Kidney capillary endothelial cell (primary cell): Measurements from ENCODE around the gene PTPRN2.
"Not testable (repeated sequence)": the region's sequence is repeated elsewhere in the genome, so short reads cannot be mapped to it uniquely, and the experiment has no call there.

Experiments
- DNase-seq: peaks from one replicate; pipeline ENCODE4 v3.0.0-alpha.2; 2018; ENCODE audit warnings: low spot score

The PTPRN2 gene

DNA sequence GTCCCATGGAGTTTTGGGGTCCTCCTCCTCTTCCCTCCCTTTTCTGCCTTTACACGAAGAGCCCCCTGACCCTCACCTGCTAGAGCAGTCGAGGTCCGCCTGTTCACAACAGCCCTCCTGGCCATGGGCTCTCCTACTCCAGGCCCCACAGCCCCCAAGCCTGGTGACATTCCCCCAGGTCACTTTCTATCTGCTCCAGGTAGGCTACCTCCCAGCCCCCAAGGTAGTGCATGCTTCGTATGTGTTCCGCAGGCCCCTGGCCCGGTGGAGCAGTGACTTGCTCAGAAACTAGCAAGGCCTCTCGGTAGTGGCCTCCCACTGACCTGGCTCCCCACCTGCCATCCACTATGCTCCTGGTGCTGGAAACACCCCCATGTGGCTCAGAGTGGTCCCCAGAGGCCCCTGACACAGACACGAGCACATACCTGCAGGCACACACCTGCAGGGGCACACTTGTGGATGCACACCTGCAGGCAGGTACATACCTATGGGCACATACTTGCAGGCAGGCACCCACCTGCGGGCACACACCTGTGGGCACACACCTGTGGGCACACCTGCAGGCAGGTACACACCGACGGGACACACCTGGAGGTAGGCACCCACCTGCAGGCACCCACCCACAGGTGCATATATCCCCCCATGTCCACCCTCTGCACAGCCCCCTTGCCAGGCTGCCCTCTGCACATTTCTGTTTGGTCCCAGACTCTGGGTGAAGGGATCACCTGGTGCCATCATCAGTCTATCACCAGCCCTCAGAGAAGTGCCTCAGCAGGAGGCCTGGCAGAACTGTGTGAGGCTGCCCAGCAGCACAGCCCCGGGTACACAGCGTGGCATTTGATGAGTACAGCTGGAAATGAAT lies 322.5 kb downstream of the PTPRN2 start:
- DNase-seq = no peak

DNA sequence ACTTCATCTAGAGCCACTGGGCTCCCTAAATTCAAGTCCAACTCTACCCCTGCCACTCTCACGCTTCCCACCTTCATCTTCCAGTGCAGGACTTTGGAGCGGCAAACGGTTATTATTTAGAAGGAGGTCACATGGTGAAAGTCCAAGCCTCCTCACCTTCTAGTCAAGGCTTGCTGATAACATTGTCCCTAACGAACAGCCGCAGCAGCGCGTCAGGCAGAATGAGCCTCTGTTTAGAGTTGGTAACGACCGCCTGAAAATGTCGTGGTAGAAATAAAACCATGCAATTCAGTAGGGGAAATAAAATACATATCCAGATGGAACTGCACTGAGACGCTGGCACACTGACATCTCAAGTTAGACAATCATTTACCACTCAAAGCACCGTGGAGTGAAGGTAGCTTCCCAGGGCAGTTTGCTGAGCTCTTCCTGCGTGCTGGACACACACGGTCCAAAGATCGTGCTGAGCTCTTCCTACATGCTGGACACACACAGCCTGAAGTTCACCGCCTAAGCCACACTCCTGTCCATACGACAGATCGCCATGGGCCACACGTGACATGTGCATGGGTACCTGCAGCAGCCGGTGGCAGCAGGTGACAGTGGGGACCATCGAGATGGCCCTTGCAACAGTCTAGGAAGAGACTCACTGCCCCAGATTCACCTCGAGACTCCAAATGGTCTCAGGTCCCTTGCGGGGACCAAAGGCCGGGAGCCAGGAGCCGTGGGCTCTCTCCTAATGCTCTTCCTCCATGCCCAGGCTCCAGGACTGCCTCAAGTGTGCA lies 323.5 kb downstream of the PTPRN2 start:
- no peak for DNase-seq

DNA sequence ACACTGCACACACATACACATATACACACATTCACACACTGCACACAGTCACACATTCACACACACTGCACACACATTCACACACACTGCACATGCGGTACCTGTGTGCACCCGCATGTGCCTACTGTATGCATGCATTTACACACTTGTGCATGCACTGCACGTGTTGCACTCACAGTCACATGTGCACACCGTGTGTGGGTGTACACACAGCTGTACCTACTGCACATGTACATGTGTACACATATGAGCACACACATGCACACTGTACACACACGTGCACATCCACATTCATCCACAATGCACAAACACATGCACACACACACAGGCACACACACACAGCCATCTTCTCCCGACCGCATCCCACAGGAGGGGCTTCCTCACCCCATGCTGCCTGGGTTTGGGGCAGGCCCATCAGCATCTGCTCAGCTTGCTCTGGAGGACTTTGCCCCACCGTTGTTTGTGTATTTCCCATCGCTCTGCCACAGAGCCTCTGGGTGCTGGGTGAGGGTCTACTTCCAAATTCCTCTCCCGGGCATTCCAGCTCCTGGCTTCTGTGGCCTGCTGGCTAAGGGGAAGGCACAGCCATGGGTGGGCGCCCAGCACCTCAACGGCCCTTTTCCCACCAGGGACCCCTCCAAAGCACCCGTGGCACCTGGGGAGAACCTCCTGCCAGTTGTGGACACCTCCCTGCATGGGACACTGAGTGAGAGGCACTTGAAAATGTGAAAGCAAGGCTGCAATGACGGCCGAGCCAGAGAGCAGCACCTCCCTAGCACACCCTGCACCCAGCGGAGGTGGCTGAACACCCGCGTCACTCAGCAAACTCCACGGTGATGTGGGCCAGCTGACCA lies 324.3 kb downstream of the PTPRN2 start:
- no peak for DNase-seq

DNA sequence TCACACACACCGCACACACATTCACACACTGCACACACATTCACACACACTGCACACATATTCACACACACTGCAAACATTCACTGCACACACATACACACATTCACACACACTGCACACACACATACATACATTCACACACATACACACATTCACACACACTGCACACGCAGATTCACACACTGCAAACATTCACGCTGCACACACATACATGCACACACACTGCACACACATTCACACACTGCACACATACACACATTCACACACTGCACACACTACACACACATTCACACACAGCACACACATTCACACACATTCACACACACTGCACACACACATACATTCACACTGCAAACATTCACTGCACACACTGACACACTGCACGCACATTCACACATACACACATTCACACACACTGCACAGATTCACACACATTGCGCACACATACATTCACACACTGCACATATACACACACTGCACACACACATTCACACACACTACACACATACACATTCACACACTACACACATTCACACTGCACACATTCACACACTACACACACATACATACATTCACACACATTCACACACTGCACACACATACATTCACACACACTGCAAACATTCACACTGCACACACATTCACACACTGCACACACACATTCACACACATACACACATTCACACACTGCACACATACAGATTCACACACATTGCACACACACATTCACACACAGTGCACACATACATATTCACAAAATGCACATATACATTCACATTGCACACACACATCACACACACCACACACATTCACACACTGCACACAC lies 325.1 kb downstream of the PTPRN2 start:
- no peak for DNase-seq

DNA sequence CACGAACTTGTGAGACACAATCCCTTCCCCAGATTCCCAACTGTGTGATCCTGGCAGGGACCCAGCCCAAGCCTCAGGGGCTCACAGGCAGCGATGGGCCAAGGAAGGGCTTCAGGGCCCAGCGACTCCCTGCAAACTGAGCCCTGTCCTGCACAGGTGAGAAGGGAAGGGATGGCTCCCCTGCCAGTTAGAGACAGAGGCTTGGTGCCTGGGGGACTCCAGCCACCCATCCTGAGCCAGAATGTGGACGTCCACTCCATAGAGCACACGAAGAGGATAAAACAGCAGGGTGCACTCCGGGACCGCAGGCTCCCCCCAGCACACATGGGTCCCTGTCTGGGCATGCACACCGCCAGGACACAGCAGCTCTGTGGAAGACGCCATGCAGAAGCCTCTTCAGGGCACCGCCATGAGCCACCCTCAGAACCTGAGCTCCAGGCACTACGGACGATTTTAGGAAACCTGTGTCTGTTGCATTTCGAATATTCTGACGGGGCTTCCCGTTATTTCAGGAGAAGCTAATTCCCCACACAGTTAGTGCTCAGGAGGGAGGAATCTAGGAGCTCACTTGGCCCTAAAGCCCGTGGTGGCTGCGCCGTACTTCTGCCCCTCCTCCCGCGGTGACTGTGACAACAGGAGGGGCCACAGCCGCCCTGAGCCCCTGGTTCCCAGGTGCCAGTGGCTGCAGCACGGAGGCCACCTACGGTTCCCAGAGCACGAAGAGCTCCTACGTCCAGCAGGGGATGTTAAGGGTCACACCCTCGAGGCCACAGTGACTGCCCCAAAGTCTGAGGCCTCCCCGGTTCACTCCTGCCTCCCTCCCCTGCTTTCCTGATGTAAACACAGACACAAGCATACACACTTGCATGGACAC lies 326.0 kb downstream of the PTPRN2 start:
- DNase-seq = no peak

DNA sequence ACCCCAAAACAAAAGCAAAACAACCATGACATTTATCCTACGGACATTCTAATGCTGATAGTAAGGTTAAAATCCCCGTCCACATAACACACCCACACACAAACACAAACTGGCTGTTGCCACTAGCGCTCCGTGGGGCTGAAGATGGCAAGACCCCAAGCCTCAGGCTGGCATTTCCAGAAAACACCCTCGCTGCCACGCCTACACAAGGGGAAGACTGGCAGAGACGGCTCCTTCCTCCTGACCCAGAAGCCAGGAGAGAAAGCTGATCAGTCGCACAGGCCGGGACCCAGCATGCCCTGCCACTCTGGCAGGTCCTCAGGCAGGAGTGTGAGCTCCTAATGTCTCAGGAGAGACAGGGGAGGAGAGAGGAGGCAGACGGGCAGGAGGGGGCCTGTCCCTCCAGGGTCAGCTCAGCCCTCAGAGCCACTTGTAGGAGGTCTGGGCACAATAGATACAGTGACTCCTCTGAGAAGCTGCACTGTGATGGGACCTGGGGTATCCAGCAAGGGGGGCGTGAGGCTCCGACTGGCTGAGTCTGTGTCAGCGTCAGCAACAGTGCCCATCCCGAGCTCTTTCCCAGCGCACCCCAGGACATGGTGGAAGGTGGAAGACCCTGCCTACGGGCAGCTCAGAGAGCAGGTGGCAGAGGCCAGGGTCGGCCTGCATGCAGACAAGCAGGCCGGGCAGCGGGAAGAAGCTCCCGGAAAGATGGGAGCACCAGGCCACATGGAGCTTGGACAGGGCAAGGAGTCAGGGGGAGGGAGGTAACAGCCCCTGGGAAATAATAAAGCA lies 326.9 kb downstream of the PTPRN2 start:
- no peak for DNase-seq

DNA sequence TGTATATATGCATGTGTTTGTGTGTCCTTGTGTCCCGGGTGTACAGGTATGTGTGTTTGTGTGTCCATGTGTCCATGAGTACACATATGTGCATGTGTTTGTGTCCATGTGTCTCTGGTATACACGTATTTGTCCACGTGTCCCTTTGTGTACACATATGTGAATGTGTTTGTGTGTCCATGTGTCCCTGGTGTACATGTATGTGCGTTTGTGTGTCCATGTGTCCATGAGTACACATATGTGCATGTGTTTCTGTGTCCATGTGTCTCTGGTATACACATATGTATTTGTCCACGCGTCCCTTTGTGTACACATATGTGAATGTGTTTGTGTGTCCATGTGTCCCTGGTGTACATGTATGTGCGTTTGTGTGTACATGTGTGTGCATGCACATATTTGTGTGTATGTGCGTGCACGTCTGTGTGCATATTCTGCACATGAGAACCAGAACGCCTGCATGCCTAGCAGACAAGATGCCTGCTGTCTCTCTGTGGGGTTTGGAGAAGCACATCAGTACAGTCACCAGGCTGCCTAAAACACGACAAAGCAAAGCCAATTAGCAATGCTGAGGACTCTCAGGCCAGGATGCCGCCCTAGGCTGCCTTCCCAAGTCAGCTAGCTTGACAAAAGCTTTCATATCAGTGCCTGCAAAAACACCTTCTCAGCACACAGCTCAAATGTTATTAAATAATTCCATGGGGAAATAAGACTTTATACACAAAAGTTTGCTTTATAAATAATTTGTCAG lies 327.8 kb downstream of the PTPRN2 start:
- DNase-seq = no peak

DNA sequence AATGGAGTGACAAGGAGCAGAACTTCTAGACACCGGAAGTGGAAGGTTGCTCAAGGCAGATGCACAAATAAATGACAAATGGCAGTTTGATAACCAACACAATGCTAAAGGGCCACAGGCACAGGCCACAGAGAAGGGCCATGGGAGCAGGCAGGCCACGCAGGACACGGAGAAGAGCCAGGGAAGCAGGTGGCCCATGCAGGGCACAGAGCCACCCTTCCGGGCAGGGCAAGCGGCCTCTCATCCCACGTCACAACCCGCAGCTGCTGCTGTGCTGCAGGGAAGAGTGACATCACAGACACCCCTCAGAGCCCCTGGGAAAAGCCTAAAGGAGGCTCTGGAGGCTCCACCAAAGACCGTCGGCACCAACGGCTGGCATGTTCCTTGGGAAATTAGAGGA lies 328.5 kb downstream of the PTPRN2 start:
- DNase-seq = no peak

DNA sequence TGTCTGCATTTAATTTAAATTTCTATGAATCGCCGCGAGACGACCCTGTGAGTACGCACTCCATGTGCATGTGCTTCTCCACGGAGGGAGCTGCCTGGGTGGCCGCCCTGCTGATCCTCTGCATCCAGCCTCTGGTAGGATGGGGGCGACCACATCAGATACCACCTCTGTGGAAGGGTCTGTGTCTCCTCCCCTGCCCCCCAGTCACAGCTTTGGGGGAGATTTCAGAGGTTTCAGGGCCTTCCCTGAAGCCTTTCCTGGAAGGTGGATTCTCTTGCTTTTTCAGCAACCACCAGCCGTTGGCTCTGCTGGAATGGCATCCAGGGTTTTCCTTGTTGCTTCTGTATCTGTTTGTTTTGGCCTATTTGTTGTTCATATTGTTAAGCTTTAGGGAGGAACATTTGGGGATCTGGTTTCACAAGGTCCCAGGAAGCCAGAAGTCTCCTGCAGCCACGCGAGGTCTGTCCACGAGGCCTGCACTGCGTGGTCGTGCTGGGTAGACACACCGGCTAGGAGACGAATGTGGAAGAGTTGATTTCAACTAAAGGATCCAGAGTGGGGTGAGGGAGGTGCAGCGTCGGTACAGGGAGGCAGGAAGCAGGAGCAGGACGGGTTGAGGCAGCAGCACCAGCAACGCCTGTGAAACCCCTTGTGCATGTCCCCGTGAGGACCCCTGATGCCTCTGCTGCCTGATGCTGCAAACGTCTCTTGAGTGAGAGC lies 329.1 kb downstream of the PTPRN2 start:
- DNase-seq = no peak

DNA sequence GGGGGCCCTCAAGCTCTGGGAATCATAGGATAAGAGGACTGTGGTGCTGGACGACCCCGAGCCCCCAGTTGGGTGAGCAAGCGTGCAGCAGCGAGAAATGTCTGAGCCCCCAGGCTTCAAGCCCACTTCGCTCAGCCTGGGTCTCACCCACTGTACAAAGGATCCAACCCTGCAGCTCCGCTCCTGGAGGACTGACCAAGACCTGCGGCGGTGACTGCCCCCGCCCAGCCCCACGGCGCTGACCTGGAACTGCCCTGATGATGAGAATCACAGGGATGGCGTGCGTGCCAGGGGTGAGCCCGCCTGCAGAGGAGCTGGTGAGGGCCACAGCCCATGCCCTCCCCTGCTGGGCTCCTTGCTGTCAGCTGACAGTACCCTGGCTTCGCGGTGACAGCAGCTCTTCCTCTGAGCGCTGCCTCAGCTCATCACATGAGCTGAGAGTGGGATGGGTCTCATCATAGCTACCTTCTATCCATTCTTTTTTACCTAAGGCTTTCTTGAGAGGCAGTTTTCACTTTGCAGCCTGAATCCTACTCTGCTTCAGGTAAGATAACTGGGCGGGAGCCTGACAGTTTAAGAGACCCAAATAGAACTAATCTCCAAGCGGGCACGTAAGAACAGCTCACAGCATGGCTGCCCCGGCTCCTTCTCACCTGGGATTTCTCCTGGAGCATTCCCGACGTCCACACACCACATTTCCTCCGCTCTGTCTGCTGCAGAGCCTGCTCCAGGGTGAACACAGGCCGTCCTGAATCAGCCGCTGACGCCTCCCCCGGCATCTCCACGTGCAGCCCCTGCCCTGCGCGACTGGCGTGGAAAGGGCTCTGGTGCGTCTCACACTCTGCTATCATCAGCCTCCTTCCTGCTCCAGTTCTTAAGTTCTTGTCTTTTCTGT lies 329.9 kb downstream of the PTPRN2 start:
- no peak for DNase-seq

DNA sequence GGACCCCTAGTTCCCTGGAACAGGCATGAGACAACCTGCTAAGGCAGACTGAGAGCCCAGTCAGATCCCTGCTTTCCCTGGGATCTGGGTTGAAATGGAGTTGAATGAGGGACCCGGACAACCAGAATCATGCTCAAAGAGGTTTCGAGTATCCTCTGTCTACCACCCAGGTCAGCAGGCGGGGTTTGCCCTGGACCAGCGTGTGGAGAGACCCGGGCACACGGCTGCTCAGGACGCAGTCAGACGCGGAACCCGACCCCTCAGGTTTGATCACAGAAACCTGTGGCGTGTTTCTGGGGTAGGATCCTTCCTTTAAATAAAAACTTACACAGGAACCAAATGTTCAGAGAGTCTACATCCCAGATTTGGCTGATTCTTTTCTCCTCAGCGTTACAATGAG lies 330.6 kb downstream of the PTPRN2 start:
- DNase-seq = no peak

DNA sequence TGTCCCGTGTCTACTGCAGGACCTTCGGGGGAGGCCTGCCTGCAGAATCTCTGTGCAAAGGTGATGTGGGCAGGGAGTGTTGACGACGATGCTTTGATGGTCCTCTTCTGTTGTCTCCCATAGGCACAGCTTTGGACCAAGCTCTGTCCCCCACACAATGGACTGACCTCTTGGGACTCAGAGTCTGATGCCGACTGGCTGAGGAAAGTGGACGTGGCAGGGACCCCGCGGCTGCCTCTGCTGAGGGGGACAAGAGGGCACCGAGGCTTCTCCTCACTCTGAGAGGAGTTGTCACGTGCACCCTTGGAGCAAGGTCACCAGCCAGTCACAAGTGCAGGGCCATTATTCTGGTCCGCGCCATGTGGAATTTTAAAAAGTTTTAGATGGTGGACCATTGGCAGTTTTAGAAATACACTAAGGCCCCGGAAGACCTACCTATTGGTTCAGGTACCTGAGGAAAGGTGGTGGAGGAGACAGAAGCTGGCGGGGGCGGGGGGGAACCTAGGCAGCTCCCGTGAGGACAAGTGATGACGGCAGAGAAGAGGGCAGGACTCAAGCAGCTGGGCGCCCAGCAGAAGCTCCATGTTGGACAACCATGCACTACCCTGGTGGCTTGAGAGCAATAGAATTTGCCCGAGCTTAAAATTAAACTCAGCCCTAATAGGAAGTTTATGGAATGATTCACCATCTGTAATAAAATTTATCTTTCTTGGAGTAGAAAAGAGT lies 331.4 kb downstream of the PTPRN2 start:
- DNase-seq = no peak

DNA sequence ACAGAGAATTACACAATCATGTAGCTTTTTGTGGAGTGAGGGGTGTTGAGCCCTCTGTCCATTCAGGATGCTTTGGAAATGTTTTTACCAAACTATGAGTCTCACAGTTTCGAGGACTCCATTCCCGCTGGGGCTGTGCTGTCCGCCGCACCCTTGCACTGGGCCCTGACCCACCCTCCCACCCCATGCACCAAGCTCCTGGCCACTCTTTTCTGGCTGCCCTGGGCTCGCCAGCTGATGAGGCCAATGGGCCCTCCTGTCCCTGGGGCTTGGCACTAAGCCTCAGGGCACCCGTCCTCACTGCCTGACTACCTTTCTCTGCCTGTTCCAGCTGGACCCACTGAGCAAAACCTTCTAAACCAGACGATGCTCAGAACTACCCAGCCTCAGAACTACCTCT lies 332.1 kb downstream of the PTPRN2 start:
- no peak for DNase-seq

DNA sequence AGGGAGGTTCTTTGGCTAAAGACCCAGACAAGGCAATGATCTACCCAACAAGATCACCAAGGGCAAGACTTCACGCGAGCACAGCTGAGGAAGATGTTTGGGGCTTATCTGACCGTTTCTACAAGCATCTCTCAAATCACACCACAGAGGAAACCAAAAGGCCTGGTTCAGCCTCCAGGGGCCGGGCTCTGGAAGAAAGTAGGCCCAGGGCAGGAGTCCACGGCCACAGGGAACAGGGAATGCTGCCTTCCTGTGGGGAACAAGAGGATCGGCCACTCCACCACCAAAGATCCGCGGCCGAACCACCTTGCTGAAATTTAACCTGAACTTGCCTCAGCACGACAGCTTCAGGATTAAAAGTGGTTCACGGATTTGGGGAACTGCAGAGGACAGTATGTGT lies 332.5 kb downstream of the PTPRN2 start:
- no peak for DNase-seq

DNA sequence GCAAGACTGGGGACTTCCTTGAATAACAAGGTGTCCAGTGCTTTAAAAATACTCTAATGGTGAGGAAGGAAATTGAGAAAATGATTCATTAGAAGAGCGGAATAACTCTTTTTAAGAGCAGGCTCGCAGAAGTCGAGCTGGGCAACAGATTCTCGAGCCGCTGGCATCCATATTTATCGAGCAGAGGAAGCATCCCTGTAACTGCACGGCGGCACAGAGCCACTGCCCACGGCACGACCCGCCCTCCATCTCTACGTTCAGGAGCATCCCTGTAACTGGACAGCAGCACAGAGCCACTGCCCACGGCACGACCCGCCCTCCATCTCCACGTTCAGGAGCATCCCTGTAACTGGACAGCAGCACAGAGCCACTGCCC lies 334.0 kb downstream of the PTPRN2 start:
- DNase-seq = not testable (repeated sequence)

DNA sequence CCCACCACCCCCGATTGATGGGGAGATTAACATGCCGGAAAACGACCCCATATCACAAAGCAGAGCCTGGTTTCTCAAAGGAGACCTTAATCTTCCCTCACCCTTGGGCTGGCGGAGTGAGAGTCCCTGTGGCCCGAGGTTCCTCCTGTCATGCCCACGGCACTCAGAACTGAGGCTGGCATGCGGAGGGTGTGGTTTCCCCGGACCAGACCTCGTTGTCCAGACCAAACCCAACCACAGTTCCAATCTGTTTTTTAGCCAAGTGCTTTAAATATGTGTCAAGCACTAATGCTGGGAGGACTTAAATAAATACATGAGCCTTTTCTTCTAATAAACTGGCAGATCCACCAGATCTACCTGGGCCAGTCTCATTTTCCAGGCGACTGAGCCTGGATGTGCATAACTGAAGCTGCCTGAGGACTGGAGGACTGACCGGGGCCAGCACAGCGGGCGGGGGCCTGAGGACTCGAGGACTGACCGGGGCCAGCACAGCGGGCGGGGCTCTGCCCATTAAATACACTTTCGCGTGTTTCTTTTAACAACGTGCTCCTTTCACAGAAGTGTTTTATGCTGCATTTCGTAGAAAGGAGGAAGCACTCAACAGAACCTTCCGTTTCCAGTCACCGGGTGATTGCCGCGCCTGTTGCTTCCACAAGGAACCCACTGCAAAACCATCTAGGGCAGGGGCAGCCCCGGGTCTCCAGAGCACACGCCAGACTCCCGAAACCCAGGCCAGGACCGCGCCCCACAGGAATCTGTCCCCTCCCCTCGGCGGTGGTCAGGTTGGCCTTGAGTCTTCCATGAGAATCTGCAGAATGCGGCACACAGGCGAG lies 334.6 kb downstream of the PTPRN2 start:
- DNase-seq = no peak
